ENCODE measurements around the gene GPN2.

- TF ChIP-seq BHLHE40 (IDR thresholded peaks at IDR 0.05; ENCODE audit: borderline replicate concordance) (no peak), FOXM1 (IDR thresholded peaks at IDR 0.05; ENCODE audit: borderline replicate concordance) (no peak), HDGF (IDR thresholded peaks at IDR 0.05; ENCODE audit: borderline replicate concordance) (no peak), TARDBP (IDR thresholded peaks at IDR 0.05) (no peak), SP1 (IDR thresholded peaks at IDR 0.05) (no peak), ARNT (IDR thresholded peaks at IDR 0.05) (no peak), NFRKB (IDR thresholded peaks at IDR 0.05) (no peak), FOXK2 (IDR thresholded peaks at IDR 0.05) (no peak), ELF4 (IDR thresholded peaks at IDR 0.05) (no peak), FOXA1 (IDR thresholded peaks at IDR 0.05) (no peak), LEF1 (IDR thresholded peaks at IDR 0.05; ENCODE audit: borderline replicate concordance) (no peak), SUZ12 (IDR thresholded peaks at IDR 0.05) (no peak)
- TF ChIP-seq, protein P1, sequence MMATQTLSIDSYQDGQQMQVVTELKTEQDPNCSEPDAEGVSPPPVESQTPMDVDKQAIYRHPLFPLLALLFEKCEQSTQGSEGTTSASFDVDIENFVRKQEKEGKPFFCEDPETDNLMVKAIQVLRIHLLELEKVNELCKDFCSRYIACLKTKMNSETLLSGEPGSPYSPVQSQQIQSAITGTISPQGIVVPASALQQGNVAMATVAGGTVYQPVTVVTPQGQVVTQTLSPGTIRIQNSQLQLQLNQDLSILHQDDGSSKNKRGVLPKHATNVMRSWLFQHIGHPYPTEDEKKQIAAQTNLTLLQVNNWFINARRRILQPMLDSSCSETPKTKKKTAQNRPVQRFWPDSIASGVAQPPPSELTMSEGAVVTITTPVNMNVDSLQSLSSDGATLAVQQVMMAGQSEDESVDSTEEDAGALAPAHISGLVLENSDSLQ (IDR thresholded peaks at IDR 0.05) = no peak
These were observed 42.4 kb upstream of the GPN2 start for GRCh38 chr1:26932531-26932930.

All from HEK293T (cell line).